Stimulated activated CD8-positive, alpha-beta memory T cell treated with anti-CD3 and anti-CD28 coated beads, Interleukin-2, amount 100 ng/mL, for 1 hour (primary cell): Measurements from ENCODE around the gene CTNNB1.

ENCODE experiments used
- DNase-seq, 2 donors: peaks; one replicate each; pipeline ENCODE4 v3.0.0-alpha.2; 2020; ENCODE audit warnings: low read depth in 2 of 2

CTNNB1 gene

GRCh38 chr3:41198950-41199865, at the start of gene CTNNB1:
Gene CTNNB1 (plus strand): TSS chr3:41199505. CDS start chr3:41224069, 24,564 bp downstream.
- peak; percentile 83 to 87 for DNase-seq

- DNase-seq: no peak
Measured at GRCh38 chr3:41155834-41156233, 43.5 kb upstream of the CTNNB1 start.

- no peak for DNase-seq
Measured at GRCh38 chr3:41158947-41159346, 40.4 kb upstream of the CTNNB1 start.

- DNase-seq: no peak
Measured at GRCh38 chr3:41159588-41160189, 39.6 kb upstream of the CTNNB1 start.

GRCh38 chr3:41162541-41162940, 36.8 kb upstream of the CTNNB1 start:
- no peak for DNase-seq

GRCh38 chr3:41163006-41163405, 36.3 kb upstream of the CTNNB1 start:
- no peak for DNase-seq

- no peak for DNase-seq
Measured at GRCh38 chr3:41163421-41163820, 35.9 kb upstream of the CTNNB1 start.

- no peak for DNase-seq
Measured at GRCh38 chr3:41164777-41165176, 34.5 kb upstream of the CTNNB1 start.

GRCh38 chr3:41167722-41168497, 31.4 kb upstream of the CTNNB1 start:
- DNase-seq: no peak

- DNase-seq: no peak
Measured at GRCh38 chr3:41169023-41169422, 30.3 kb upstream of the CTNNB1 start.

- DNase-seq: no peak
Measured at GRCh38 chr3:41173926-41174885, 25.1 kb upstream of the CTNNB1 start.

- DNase-seq: no peak
Measured at GRCh38 chr3:41175365-41175764, 23.9 kb upstream of the CTNNB1 start.

- DNase-seq: no peak
Measured at GRCh38 chr3:41176596-41176995, 22.7 kb upstream of the CTNNB1 start.

GRCh38 chr3:41178576-41178975, 20.7 kb upstream of the CTNNB1 start:
- no peak for DNase-seq

GRCh38 chr3:41180396-41180795, 18.9 kb upstream of the CTNNB1 start:
- no peak for DNase-seq

GRCh38 chr3:41182504-41183059, 16.7 kb upstream of the CTNNB1 start:
- no peak for DNase-seq

GRCh38 chr3:41184394-41184793, 14.9 kb upstream of the CTNNB1 start:
- DNase-seq: no peak

- no peak for DNase-seq
Measured at GRCh38 chr3:41186297-41186696, 13.0 kb upstream of the CTNNB1 start.

- DNase-seq: no peak
Measured at GRCh38 chr3:41188306-41188705, 11.0 kb upstream of the CTNNB1 start.

- no peak for DNase-seq
Measured at GRCh38 chr3:41190509-41191284, 8.6 kb upstream of the CTNNB1 start.
